ENCODE results near the gene CLTC. TPM values are rescaled to one million over a fixed set of nuclear protein-coding genes. Genes with fewer than 3 reads are reported as not detected.
A peak's percentile ranks its signal among the peaks of the same experiment; 100 is the strongest.

Gene CLTC
- total and polyA plus RNA-seq, 10 of the 15 experiments (the other 5 are each of a cell fraction or from before 2014, with no cell fraction given), result 77.5 to 188 (median 129) TPM

- no peaks in the 10 kb centered on the region for H3K79me2 ChIP-seq (ENCODE audit: control insufficient read depth, insufficient read depth, low read length)
- POLR2A ChIA-PET, result no interaction called here
- intact Hi-C loops (cut with micrococcal nuclease; ENCODE audit: unreplicated experiment), result no loop called here
- H3K9me3 ChIP-seq (replicated peaks; ENCODE audit: control insufficient read depth, insufficient read depth, low read length), result no peaks in the 10 kb centered on the region
- no peak overlapping the region for H3K9ac ChIP-seq (ENCODE audit: control insufficient read depth, insufficient read depth, low read length)
- no peaks in the 10 kb centered on the region for H4K20me1 ChIP-seq (ENCODE audit: control insufficient read depth, insufficient read depth)
- peaks cover 0 to 5% of the 10 kb centered on the region in 2 experiments; a peak in 1 of 4 replicates for H3K36me3 ChIP-seq (ENCODE audit: control insufficient read depth in 2 of 2, insufficient read depth in 2 of 2, low read length in 1 of 2)
- RAD21 ChIA-PET (ENCODE audit: unreplicated experiment), result interaction anchor here (1.0 to 1.2 kb wide), 2 partner anchors 85 to 297 kb away, joined by 3 to 5 read pairs; no protein-coding TSS in a partner anchor
- no peaks in the 10 kb centered on the region for H3K27me3 ChIP-seq (replicated peaks in 1 of 2; ENCODE audit: control insufficient read depth in 2 of 2, insufficient read depth in 2 of 2, low read length in 1 of 2)
- no peak overlapping the region for H3K4me3 ChIP-seq
- no TSS peak for BruUV-seq (replicated peaks)
- peak; percentile 12 to 22 (median 14); a peak in 3 of 6 replicates for TF ChIP-seq CTCF (IDR thresholded peaks at IDR 0.05 in 2 of 3, conservative IDR thresholded peaks at IDR 0.05 in 1 of 3; ENCODE audit: control insufficient read depth in 2 of 3, extremely low read depth in 1 of 3, insufficient read depth in 1 of 3, low read depth in 3 of 3, low read length in 3 of 3)
- no peak for TF ChIP-seq SMC3 (IDR thresholded peaks at IDR 0.05; ENCODE audit: borderline replicate concordance, low read length)
- 0 out of 2 replicates have a peak, but pooled peaks have one; percentile 15 for TF ChIP-seq RAD21 (IDR thresholded peaks at IDR 0.05; ENCODE audit: insufficient read depth, low read depth, low read length)
- no peak for TF ChIP-seq SMAD1 (IDR thresholded peaks at IDR 0.05; ENCODE audit: low read depth, partially characterized antibody)
- no peak overlapping the region for H2AFZ ChIP-seq (ENCODE audit: control insufficient read depth, low read depth, low read length)
- WGBS (ENCODE audit: insufficient coverage, insufficient replicate concordance, low lambda C conversion rate, missing lambda C conversion rate), result 87% methylated on average over 5 of the region's 5 CpGs
- ATAC-seq, result 0 out of 3 replicates have a peak, but pooled peaks have one; percentile 37
- H3K4me2 ChIP-seq (ENCODE audit: control insufficient read depth, insufficient read depth), result no peak overlapping the region
- H3K27ac ChIP-seq (ENCODE audit: control insufficient read depth, insufficient read depth), result no peak overlapping the region
- H3K4me1 ChIP-seq (ENCODE audit: control insufficient read depth, insufficient read depth, low read length), result no peaks in the 10 kb centered on the region
- in situ Hi-C loops (cut with MboI), result no loop called here
- SMC1A ChIA-PET (ENCODE audit: uncharacterized antibody, unreplicated experiment), result interaction anchor here (0.5 to 2.1 kb wide), 7 partner anchors 10 to 297 kb away, joined by 3 to 8 read pairs (median 3); no protein-coding TSS in a partner anchor
- no peak for DNase-seq (ENCODE audit: low read depth, low spot score)
- CTCF ChIA-PET, result interaction anchor here (0.6 to 4.6 kb wide), 7 partner anchors 11 to 167 kb away, joined by 3 to 24 read pairs (median 3); partner anchors contain the start of gene CLTC
- no peak for FAIRE-seq
These were observed 11.8 kb upstream of the CLTC start for GRCh38 chr17:59607817-59608403.
